Retinal pigment epithelial cell (primary cell): ENCODE data around the gene SLTM.
"Not testable (repeated sequence)": the region's sequence is repeated elsewhere in the genome, so short reads cannot be mapped to it uniquely, and the experiment has no call there.

Experiments
- DNase-seq: peaks from one replicate; pipeline ENCODE4 v3.0.0-alpha.2; 2010; ENCODE audit warnings: low read depth
- H3K4me3 ChIP-seq: 2 replicates; pipeline ENCODE4 v1.5.1; 2011; ENCODE audit warnings: mild to moderate bottlenecking, low read length, control low read depth, moderate library complexity
- CTCF ChIP-seq: conservative IDR thresholded peaks from 2 replicates; pipeline ENCODE4 v1.5.1; 2011; ENCODE audit warnings: low read depth, low read length, control low read depth, inconsistent platforms

The SLTM gene

GRCh38 chr15:58929891-58930416 lies 3.5 kb downstream of the SLTM start:
- no peak for DNase-seq
- TF ChIP-seq CTCF = no peak
- H3K4me3 ChIP-seq = no peak overlapping the region

GRCh38 chr15:58926823-58927222 lies 6.7 kb downstream of the SLTM start:
- TF ChIP-seq CTCF = no peak
- no peak for DNase-seq
- no peak overlapping the region for H3K4me3 ChIP-seq

- DNase-seq = no peak
- no peak overlapping the region for H3K4me3 ChIP-seq
- TF ChIP-seq CTCF = no peak
Observed at GRCh38 chr15:58924327-58924726, 9.2 kb downstream of the SLTM start.

- TF ChIP-seq CTCF = no peak
- no peak for DNase-seq
- H3K4me3 ChIP-seq = no peak overlapping the region
Observed at GRCh38 chr15:58923696-58924300, 9.7 kb downstream of the SLTM start.

GRCh38 chr15:58923284-58923683 lies 10.2 kb downstream of the SLTM start:
- no peak for TF ChIP-seq CTCF
- DNase-seq = no peak
- no peak overlapping the region for H3K4me3 ChIP-seq

GRCh38 chr15:58921267-58921790 lies 12.2 kb downstream of the SLTM start:
- no peak for DNase-seq
- no peak for TF ChIP-seq CTCF
- no peak overlapping the region for H3K4me3 ChIP-seq

- not testable (repeated sequence) for DNase-seq, H3K4me3 ChIP-seq
Observed at GRCh38 chr15:58920447-58920846, 13.0 kb downstream of the SLTM start.

- no peak for DNase-seq
- H3K4me3 ChIP-seq = no peak overlapping the region
- TF ChIP-seq CTCF = no peak
Observed at GRCh38 chr15:58919232-58919631, 14.2 kb downstream of the SLTM start.
